Pons (tissue), 1 donor: Measurements from ENCODE around the gene WDR37.

Experiments used
- DNase-seq: peaks from one replicate; pipeline ENCODE4 v3.0.0-alpha.2; 2016; ENCODE audit warnings: low spot score

The WDR37 gene

DNA sequence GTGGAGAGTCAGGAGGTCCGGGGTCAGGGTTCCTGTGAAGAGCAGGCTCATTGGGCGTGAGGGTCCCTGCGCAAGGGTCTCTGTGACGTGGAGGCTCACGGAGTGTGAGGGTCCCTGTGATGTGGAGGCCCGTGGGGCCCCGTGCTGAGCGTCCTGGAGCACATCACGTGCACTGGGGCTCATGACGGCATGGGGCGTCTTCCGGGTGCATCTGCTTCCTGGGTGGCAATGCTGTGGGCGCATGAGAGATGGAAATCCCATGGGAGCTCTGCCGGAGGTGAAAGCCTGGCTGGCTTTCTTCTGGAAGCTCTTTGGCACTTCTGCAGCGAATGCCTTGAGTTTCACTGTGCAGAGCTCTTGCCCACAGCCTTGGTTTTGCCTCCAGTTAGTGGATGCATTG is 71.4 kb downstream of the WDR37 start:
- no peak for DNase-seq

DNA sequence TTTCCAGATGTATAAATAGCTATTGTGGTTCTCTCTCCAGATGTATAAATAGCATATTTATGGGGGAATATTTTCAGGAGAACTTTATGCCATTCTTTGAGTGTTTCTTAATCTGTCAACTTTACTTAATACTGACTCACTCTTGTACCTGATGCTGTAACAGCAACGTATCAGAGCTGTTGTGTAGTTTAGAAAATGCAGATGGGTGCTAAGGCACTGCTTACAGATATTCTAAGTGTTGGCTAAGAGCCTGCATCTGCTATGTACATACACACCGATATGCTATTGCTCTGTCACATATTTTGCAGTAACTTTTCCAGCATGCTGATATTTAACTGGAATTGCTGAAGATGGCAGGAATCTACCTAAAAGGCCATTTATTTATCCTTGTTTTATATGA is 71.9 kb downstream of the WDR37 start:
- no peak for DNase-seq

DNA sequence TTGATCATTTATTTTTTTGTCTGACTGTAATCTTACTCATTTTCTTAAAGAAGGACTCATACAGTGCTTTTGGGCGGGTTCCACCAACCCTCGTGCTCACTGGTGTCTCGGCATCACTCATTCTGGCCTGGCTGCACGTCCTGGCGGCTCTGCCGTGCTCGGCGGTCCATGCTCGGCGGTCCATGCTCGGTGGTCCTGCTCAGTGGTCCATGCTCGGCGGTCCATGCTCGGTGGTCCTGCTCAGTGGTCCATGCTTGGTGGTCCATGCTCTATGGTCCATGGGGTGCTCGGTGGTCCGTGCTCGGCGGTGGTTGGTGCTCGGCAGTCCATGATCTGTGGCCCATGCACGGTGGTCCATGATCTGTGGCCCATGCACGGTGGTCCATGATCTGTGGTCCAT is 72.5 kb downstream of the WDR37 start:
- DNase-seq, result no peak

DNA sequence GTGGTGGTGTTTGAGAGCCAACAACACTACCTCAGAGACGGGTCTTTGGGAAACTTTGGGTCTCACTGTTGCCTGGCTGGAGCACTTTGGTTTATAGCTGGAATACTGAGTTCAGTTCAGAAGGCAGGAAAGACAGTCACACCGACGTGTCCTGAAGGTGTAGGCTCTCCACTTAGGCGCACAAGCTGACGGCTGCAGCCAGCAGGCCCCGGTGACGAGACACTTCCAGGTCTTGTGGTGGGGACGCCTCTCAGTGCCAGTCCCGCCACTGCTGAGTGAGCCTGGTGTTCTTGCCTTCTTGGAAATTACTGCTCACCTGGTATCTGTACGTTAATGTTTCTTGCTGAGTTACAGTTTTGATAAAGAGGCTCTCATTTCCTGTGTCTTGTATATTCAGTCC is 74.0 kb downstream of the WDR37 start:
- DNase-seq, result no peak

DNA sequence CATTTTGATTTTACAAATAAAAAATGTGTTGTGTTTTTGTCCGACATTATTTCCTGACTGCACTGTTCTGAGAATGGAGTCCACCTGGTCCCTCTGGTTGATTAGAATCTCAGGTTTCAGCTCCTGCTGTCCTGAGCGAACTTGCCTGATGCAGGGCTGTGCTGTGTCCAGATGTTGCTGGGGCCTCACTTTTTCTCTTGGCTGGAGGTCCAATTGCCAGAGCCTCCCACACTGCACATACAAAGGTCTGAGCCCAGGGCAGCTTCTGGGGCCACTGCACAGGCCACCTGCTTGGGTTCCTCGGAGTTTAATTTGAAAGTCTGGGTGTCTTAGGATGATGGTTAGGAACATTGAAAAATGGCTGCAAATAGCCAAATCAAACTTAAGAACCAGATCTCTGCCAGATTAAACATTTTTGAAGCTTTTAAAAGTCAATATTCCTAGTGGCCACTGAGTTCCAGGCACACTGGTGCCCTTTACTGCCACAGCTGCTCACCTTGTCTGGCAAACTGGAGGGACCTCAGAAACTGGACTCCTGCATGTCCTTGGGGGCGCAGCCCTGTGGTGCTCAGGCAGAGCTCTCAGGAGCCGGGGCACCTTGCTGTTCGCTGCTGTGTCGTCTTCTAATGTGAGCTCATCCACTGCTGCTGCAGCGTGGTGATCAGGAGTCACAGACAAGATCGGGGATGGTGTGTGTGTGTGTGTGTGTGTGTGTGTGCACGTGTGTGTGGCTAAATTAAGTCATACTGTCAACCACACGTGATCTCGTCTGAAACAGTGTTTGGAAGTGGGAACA is 75.0 kb downstream of the WDR37 start:
- DNase-seq, result no peak

DNA sequence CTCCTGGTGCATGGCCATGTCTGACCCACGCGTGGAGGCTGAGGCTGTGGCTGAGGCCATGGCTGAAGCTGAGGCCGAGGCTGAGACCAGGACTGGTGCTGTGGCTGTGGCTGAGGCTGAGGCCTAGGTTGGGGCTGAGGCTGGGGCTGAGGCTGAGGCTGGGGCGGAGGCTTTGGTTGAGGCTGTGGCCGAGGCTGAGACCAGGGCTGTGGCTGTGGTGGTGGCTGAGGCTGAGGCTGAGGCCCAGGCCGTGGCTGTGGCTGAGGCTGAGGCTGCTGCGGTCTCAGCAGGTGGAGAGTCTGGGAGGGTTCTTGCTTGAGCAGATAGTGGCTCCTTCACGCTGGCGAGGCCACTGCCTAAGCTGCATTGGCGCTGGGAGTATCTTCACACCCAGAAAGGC is 76.4 kb downstream of the WDR37 start:
- DNase-seq, result no peak

DNA sequence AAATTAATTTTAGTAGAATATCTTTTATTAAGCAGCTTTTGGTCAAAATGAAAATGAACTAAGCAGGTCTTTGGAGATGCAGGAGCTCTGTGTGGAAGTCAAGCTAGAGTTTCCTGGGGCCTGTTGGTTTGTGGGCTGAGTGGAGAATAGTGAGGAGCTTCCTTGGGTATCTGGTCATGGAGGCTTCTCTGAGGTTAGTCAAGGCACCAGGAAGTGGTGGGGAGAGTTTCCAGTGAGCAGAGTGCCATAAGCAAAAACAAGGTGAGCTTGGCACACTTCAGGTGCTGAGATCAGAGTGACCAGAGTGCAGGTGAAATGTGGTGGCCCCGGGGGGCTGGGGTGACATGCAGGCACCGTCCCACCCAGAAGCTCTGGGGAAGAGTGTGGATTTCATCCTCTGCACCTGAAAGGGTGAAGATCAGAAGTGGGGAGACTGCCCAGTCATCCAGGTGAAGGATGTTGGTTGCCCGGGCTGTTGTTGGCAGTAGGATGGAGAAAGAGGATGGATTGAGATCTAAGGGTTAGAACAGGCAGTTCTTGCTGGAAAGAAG is 77.4 kb downstream of the WDR37 start:
- DNase-seq, result no peak

DNA sequence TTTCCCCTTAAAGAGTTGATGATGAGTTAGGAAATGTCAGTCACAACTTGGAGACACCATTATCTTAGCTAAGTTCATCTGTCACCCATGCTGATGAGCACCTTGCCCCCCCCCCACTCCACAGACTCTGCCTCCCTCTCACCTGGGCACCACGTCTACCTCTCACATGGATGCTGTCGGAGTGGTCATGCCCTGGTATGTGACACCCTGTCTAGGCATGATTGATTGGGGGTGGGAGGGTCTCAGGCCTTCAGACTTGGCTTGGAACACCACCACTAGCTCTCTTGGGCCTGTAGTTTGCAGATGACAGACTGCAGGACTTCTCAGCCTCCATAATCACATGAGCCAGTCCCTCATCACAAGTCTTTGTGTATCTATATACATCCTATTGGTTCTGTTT is 78.0 kb downstream of the WDR37 start:
- DNase-seq, result no peak

DNA sequence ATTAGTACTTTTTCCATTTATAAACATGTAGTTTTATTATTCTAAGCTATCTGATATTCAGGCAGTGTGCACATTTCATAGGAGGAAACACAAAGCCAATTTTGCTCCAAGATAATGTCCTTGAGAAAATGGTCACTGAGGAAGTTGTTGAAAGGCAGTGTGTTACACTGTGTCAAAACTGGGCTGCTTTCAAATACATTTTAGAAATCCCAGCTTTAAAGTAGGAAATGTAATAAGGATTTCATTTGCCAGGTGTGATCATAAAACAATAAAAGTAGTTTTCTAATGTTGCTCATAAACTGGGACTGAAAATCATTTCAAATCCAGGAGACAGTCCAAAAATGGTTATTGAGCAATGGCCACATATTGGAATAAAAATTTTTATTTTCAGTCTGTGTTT is 80.1 kb downstream of the WDR37 start:
- no peak for DNase-seq

DNA sequence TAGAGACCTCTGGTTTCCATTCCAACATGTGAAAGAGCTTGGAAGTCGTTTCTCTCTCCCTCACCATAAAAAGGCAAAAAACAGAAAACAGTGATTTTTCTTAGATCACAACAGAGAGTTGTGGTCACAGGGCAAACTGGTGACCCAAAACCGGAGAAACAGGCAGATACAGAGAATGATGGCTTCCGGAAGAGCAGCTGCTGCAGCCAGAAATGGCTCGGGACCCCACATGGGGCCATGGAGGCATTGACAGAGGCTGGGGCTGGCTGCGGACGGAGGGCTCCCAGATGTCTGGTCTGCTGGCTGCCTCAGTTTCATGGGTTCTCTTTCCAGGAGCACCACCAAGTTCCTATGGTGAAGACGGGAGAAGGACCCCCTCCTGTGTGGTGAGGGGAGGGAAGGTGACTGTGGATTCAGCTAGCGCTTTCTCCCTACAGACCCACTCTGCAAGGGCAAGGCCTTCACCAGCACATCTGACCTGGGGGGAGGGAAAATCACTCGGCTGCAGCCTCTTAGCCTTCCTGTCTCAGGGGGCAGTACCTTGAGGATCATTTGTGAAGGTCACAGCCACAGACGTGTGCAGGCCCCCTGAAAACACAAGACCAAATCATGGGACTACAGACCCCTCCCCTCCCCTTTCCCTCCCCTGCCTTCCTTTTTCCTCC is 81.4 kb downstream of the WDR37 start:
- DNase-seq, result no peak

DNA sequence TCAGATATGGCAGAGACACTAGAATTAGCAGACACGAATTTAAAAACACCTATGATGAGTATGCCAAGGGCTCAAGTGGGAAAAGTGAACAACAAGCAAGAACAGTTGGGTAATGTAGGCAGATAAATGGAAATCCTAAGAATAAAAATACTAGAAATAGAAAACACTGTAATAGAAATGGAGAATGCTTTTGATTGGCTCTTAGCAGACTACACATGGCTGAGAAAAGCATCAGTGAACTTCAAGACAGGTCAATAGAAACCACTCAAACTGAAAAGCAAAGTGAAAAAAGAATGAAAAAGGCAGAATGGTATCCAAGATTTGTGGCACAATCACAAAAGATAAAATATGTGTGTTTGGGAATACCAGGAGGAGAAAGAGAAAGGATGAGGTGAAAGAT is 82.3 kb downstream of the WDR37 start:
- DNase-seq, result no peak

DNA sequence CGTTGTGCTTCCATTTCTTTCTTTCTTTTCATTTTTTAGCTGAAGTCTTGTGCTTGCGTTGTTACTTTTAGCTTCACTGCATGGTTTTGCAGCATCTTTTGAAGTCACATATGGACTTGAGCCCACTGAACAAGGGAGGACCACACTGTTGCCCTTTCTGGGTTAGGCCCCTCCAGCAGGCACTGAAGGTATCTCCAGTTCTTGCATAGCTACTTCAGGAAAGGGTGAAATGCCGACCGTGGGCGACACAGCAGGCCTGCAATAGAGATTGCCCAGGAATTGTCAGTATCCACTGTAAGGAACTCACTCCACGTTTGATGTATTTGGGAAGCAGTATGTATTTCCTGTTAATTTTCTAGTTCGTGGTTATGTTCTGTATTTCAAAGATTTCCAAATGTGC is 85.1 kb downstream of the WDR37 start:
- DNase-seq, result no peak

DNA sequence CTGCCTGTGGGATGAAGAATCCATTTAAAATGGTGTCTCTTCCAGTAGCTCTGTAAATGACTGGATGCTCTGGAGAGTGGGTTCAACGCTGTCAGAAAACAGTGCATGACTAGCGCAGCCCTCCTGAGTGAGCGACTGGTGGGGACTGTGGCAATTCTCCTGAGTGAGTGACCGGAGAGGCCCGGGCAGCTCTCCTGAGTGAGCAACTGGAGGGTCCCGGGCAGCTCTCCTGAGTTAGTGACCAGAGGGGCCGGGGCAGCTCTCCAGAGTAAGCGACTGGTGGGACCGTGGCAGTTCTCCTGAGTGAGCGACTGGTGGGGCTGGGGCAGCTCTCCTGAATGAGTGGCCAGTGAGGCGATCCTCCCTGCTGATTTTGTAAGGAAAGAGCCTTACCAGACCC is 85.5 kb downstream of the WDR37 start:
- no peak for DNase-seq

DNA sequence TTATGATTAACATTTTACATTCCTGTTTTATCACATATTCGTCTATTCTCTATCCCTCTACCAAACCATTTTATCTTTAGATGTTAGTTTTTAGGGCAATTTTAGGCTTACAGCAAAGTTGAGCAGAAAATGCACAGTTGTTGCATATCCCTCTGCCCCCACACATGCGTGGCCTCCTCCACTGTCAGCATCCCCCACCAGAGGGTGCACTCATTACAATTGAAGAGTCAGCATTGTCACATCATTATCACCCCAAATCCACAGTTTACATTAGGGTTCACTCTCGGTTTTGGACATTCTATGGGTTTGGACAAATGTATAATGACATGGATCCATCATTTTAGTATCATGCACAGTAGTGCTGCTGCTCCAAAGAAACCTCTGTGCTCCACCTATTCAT is 86.4 kb downstream of the WDR37 start:
- DNase-seq, result peak; percentile 53

DNA sequence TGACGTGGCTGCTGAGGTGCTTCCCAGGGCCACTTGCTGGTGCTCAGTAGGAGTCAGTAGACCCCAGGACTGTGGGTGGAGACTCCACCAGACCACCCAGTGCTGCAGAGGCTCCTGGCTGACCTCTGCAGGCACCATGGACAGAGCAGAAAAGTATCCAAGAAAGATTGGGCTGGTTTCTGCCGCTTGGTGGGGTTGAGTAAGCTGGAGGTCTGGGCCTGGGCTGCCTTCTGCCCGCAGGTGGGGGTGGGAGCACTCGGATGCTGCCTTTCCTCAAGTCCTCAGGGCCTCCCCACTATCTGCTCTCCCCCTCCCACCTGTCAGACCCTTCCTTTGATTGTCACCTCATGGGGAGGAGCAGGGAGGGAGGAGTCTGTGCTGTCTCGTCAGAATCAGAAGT is 91.6 kb downstream of the WDR37 start:
- no peak for DNase-seq

DNA sequence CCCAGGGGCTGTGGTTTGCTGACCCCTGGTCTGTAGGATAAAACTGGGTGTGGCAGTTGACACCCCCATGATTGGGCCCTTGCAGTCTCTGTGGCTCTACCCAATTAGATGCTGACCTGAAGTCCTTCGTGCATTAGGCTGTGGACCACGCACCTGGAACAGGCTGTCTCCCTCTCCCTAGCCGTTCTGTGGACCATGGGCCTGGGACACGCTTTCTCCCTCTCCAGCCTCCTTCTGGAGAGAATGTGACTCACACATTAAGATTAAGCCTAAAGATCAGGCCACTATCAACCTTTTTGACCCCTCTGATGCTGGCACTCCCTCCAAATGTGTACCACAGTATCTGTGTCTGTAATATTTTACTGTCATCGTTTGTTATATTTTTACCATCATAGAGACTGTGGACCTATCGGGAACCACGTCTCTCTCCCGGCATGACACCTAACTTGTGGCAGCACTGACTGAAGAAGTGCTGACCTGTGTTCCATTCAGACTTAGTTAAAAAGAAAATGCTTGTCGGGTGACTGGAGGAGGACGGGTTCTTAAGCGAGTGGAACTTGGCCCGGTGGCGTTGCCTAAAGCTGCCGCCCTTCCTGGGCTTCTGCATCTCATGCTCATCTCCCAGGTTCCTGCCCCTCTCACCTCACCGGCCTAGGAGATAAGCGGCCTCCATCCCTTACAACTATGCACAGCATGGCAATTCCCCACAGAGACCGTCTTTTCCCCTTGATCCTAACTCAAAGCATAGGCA is 92.8 kb downstream of the WDR37 start:
- no peak for DNase-seq

DNA sequence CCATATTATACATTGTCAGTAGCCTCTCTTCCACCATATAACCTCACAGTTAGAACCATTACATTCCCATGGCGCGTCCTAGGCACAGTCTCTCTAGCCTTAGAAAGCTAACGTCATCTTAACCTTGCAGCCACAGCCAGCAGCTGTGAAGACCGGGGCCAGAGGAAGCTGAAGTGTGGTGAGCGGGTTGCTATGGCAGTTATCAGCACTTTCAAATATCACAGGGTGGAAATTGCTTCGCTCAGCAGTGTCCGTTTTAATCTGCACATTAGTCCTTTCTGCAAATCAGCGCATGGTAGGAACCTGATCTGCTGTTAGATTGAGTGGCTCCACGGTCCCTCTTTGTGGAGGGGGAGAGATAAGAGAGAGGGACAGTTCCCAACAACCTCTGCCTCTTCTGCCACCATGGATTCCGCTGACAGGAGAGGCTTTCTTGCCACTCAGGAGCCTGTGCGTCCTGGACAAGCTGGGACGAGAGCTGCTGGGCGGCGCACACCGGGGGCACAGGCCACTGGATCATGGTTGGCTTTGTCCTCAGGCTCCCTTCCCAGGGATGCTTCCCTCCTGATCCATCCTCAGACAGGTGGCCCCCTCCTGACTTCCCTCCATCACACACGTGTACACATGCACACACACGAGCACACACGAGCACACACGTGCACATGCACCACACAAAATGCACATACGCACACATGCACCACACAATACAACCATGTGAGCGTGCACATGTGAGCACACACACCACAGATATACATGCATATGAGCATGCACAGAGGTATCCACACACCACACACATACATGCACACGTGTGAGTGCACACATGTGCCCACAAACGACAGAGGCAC is 93.8 kb downstream of the WDR37 start:
- DNase-seq, result no peak

DNA sequence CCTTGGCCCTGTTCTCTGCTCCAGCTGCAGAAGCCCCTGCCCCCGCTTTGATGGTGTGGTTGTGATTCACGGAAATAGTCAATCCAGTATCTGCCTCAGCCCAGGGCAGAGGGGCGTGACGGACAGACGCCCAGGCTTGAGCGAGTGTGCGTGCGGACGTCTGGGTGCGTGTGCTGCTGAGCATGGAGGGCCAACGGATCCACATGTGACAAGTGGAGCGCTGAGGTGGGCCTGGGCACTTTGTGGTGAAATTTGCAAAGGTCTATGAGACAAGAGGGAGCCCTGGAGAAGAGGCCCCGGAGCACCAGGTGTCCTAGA is 94.4 kb downstream of the WDR37 start:
- no peak for DNase-seq

DNA sequence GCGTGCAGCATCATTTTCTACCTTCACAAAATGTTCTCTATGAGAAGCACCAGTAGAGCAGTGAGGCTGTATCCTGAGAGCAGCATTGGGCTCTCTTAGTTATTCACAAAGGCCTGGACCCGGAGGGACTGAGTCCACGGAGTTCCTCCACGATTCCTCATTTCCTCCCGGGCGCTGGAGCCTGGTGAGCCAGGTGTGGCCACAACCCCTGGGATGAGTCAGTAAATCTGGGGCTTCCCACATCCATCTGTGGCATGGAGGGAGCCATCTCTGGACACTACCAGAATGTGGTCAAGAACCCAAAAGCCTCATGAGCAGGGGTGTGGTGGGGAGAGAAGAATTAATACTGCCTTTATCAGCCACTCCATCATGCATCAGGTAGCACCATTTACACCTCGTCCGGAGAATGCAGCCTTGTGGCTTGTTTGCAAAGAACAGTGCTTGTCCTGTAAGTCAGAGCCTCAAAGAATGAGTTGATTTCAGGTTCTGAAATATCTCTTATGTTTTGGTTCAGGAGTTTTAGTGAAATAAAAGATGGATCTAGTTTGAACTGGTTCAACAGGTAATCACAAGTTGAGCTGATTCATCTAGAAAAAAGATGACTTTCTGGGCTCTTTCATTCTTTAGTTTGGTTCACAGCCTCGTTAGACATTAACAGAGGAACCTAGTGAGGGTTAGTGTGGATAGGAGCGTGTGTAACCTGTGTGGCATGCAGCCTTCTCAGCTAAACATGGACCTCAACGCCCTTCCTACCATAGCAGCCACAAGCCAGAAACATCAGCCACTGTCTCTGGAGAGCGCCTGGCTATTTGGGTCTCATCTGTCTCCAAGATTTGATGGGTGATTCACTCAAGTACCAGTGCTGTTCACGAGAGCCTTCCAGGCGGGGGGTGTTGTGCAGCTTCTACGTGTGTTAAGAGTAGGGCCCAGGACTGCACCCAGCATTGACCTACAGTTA is 95.2 kb downstream of the WDR37 start:
- DNase-seq, result no peak

DNA sequence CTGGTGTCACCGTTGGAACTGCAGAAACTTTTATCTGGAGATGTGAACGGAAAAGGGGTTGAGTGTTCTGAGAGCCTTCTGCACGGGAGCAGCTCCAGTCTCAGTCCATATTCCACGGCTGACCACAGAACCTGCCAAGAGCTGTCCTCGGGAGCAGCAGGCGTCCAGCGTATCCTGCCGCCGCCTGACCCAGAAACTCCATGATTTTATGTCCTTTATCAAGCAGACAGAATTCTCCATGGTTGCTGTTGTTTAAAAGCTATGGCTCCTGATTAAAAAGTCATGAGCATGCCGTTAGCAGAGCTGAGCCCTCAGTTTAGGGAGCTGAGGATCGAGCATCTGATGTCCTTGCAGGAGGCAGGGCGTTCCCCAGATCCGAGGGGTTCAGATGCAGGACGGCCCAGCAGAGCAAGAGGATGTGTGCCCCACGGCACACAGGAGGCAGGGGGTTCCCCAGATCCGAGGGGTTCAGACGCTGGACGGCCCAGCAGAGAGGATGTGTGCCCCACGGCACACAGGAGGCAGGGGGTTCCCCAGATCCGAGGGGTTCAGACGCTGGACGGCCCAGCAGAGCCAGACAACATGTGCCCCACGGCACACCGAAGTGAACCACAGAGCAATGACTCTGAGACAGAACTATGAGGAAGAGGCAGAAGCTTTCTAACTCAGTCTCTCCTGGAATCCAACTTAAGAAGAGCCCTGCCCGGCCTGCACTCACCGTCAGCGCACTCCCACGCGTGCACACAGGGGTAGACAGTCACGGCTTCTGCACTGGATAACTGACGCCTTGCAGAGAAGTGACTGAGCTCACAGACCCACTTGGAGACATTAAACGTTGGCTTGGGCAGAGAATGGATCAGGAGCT is 96.4 kb downstream of the WDR37 start:
- no peak for DNase-seq
